Stomach (tissue), 4 donors: ENCODE results near the gene ZMYND8.

ENCODE experiments used
- CTCF ChIP-seq, 7 experiments: fragments of 450-650 bp in 4 of 7; fragments of 200-600 bp in 3 of 7; sonication (generic) in 3 of 7; IDR thresholded peaks; one replicate each; pipeline ENCODE4 v1.5.1; 2016 to 2019; ENCODE audit warnings: antibody characterized with exemption in 7 of 7, control low read depth in 2 of 7, mild to moderate bottlenecking in 1 of 7
- POLR2A ChIP-seq, 4 donors: fragments of 450-650 bp; IDR thresholded peaks; one replicate each; pipeline ENCODE4 v1.6.1; 2016; ENCODE audit warnings: antibody characterized with exemption in 4 of 4, control low read depth in 2 of 4, mild to moderate bottlenecking in 1 of 4, moderate library complexity in 1 of 4
- POLR2AphosphoS5 ChIP-seq, 3 donors: sonication (generic); formaldehyde crosslinking; IDR thresholded peaks; one replicate each; pipeline ENCODE4 v1.6.1; 2016; ENCODE audit warnings: antibody characterized with exemption in 3 of 3

DNA sequence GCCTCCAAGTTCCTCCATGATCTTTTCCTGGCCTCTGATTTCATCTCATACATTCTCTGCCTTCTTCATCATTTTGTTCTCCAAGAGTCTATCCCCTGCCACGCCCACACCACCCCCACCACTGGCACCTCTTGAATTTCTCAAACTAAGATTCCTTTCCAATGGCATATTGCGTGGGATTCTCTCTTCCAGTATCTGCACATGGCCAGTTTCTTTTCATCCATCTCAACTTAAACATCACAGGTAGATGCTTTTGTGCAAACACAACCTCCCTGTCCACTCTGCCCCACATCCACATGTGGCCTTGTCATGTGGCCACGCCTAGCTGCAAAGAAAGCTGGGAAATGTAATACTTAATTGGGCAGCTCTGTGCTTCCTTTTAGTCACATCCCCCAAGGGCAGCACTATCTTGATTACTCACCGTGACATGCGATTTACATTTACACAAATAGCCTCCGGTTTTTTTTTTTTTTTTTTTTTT, 33.4 kb upstream of the ZMYND8 start:
- TF ChIP-seq POLR2A (IDR thresholded peaks at IDR 0.05) (no peak), POLR2AphosphoS5 (IDR thresholded peaks at IDR 0.05) (no peak), CTCF (IDR thresholded peaks at IDR 0.05) (no peak)
